GM18868 (cell line): ENCODE measurements around the gene ZDHHC11B.
"Not testable (repeated sequence)": the region's sequence is repeated elsewhere in the genome, so short reads cannot be mapped to it uniquely, and the experiment has no call there.

ENCODE experiments used
- ATAC-seq: cut with Tn5 transposase; IDR thresholded peaks from one replicate; pipeline ENCODE4 v1.9.1; 2021; ENCODE audit warnings: mild to moderate bottlenecking, moderate library complexity; ENCODE audit not compliant: unreplicated experiment

ZDHHC11B gene

GRCh38 chr5:787224-787856 lies 2.8 kb upstream of the ZDHHC11B start:
- ATAC-seq: not testable (repeated sequence)

DNA sequence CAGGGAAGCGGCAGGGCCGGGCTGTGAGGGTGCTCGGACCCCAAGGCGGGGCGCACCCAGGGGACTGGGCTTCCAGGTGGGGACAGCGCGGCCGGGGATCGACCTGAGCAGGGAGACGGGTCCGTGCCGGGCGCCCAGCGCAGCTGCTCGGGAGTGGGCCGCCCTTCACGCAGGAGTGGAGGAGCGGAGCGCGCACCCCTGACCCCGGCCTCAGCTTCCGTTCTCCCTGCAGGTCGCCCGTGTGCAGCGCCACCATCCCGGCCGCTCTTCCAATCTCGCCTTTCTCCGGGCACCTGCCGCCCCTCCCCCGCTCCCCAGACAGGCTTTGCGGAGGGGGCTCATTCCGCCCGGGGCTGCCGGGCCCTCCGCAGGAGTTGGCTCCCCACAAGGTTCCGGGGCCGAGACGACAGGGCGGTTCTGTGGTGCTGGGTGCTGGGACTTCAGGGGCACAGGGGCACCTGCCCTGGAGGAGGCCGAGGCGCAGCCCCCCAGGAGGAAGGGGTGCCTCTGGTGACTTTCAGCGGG lies 714 bp upstream of the ZDHHC11B start:
- ATAC-seq: not testable (repeated sequence)

DNA sequence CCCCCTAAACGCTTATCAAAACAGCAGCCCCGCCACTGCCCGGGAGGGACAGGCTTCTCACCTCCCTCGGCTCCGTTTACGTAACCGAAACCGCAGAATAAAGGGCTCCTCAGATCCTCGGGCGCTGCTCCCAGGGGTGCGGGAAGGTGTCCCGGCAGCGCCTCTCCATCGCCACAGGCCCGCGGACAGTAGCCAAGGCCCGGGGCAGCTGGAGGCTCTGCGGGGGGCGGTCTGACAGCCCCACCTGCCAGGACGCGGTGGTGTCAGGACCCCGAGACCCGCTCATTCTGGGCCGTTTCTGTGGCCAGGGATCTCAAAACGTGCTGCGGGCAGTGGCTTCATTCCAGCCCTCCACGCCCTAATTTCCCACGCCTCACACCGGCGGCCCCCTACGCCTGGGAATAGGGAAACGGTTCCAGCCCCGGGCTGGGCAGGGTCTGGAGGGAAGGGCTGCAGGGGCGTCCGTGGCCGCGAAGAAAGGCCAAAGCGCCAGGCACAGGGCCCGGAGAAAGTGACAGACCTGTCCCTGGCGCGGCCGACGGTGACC lies 575 bp downstream of the ZDHHC11B start:
- ATAC-seq: not testable (repeated sequence)

- not testable (repeated sequence) for ATAC-seq
Measured at GRCh38 chr5:783049-783802, 1.3 kb downstream of the ZDHHC11B start.

- not testable (repeated sequence) for ATAC-seq
Measured at GRCh38 chr5:782356-782755, 2.2 kb downstream of the ZDHHC11B start.

DNA sequence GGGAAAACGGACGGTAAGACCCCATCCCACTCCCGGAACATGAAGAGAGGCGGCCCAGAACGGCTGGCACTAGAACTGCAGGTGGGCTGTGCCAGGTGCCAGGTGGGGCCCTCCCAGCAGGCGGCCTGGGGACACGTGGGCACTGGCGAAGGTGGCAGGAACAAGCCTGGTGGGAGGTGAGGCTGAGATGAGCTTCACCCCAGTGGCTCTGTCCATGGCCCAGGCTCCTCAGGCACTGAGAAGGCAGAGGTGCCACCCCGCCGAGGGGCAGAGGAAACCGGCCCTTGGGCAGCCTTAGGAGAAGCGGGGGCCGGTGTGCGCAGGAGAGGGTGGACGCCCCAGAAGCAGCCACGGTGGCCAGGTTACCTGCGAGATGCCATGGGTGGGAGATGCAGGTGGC lies 4.0 kb downstream of the ZDHHC11B start:
- not testable (repeated sequence) for ATAC-seq

DNA sequence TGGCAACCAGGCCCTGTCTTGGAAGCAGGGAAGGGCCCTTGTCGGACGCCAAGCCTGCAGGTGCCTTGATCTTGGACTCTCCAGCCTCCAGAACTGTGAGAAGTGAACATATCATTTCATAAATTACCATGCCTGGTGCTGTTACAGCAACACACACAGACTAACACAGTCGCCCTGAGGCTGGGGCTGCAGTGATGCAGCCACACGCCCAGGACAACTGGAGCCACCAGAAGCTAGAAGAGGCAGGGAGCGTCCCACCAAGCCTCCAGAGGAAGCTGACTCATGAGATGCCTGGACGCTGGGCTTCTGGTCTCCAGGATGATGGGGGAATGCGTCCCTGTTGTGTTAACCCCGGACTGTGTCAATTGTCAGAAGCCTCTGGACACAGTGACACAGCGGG lies 5.6 kb downstream of the ZDHHC11B start:
- ATAC-seq: not testable (repeated sequence)

DNA sequence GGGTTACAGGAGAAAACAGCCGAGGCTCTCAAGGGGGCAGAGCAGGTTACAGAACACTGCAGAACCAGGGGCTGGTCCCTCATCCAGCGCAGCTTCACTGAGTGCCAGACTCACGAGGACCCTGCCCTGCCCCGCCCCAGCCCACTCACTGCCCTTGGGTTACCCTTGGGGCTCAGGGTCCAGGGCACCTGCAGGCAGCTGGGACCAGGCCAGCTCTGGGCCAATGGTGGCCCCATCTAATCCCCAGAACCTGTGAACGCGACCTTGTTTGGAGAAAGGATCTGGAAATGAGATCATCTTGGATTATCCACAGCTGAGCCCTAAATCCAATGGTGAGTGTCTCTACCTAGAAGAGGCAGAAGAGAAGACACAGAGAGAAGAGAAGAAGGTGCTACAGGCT lies 6.1 kb downstream of the ZDHHC11B start:
- not testable (repeated sequence) for ATAC-seq

DNA sequence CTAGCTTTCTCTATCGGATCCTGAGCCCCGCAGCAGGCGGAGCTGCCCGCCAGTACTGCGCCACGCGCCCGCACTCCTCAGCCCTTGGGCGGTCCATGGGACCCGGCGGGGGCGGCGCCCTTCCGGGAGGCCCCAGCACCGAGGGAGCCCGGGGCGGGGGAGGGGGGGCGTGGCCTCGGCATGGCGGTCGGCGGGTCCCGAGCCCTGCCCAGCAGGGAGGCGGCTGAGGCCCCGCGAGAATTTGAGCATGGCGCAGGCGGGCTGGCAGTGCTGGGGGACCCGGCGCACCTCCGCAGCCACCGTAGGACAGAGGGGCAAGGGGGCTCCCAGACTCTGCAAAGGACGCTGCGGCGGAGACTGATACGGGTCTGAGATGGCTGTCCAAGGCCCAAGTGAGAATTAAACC lies 6.8 kb downstream of the ZDHHC11B start:
- no peak for ATAC-seq

DNA sequence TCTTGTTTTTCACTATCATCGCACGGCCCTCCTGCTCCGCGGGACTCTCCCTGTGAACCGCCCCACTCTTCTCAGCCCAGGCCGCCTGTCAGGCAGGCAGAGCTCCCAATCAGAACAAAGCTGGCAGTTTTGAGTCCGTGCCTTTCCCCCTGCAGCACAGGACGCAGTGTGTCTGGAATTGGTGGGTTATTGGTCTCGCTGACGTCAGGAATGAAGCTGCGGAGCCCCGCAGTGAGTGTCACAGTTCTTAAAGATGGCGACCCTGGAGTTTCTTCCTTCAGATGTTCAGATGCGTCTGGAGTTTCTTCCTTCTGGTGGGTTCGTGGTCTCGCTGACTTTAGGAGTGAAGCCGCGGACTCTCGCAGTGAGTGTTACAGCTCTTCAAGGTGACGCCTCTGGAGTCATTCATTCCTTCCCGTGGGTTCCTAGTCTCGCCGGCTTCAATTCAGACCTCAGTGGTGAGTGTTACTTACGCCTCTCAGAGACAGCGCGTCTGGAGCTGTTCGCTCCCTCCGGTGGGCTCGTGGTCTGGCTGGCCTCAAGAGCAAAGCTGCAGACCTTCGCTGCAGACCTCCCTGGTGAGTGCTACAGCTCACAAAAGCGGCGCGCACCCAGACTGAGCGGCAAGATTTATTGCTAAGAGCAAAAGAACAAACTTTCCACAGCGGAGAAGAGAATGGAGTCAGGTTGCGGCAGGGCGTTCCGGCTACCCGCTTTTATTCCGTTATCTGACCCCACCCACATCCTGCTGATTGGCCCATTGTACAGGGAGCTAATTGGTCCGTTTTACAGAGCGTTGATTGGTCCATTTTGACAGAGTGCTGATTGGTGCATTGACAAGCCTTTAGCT lies 7.4 kb downstream of the ZDHHC11B start:
- no peak for ATAC-seq

DNA sequence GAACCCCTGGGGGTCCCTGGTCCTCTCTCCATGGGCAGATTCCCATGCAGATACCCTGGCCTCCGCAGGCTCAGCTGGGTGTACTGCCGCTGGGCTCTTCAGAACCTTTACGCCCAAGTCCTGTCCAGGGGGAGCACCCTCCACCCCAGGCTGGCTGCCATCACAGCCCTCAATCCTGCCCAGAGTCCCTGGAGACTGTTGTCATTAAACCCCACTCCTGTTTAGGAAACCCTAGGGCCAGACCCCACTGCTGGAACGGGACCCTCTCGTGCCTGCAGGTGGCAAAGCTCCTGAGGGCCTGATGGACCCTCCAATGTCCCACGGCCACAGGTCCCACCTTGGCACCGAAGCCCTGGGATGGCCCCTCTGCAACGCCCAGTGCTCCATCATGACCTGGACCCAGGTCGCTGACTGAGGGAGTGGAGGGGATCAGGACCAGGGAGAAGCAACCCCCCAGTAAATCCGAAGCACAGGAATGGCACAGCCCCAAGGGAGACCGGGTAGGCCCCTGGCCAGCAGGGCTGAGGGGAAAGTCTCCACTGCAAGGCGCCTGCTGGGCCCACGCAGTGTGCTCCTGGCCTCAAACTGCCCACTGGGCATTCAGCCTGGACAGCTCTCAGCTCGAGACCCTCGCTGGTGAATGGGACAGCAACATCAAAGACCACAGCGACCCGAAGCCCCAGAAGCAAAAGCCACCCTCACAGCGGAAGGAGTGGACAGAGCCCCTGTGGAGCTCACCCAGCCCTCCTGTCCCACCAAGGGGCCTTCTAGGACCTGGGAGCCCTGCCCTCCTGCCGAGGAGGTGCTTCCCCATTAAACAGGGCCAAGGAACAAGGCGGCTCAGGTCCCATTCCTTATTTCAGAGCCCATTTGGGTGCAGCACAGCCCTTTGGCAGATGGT lies 8.3 kb downstream of the ZDHHC11B start:
- ATAC-seq: no peak

- not testable (repeated sequence) for ATAC-seq
Measured at GRCh38 chr5:775595-775960, 9.0 kb downstream of the ZDHHC11B start.

DNA sequence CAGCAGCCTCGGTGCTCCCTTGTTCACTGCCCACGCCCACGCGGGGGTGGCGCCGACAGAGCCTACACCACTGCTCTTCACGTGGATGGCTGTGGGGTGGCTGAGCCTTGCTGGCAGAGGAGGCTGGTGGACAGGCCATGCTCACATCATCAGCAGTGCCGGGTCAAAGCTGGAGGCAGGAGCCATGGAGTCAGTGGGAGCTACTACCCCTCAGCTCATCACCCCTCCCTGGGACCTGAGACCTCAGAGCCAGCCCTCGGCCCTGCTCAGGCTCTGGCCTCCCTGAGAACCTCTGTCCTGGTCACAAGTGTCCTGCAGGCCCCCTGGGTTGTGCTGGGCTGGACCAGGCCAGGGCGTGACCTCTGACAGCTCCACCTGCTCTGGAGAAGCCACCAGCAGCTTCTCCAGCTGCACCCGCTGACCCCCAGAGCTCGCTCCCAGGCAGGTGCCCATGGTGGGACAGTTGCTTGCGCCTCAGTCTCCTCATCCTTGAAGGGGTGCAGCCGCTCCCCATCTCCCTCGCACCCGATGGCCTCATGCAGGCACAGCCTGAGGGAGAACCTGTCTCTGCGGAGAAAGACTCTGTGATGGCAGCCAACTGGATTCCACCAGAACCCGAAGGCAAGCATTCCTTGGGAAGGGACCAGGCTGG lies 9.5 kb downstream of the ZDHHC11B start:
- not testable (repeated sequence) for ATAC-seq

DNA sequence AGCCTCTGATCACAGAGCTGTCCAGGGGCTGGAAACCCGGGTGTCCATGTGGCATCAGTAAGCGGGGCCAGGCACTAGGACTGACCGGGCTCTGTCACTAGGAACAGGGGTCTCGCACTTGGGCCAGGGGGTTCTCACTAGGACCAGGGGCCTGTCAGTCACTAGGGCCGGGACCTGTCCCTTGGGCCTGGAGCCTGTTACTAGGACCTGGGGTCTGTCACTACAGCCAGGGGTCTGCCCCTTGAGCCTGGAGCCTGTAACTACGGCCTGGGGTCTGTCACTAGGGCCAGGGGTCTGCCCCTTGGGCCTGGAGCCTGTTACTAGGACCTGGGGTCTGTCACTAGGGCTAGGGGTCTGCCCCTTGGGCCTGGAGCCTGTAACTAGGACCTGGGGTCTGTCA lies 10.2 kb downstream of the ZDHHC11B start:
- ATAC-seq: not testable (repeated sequence)

DNA sequence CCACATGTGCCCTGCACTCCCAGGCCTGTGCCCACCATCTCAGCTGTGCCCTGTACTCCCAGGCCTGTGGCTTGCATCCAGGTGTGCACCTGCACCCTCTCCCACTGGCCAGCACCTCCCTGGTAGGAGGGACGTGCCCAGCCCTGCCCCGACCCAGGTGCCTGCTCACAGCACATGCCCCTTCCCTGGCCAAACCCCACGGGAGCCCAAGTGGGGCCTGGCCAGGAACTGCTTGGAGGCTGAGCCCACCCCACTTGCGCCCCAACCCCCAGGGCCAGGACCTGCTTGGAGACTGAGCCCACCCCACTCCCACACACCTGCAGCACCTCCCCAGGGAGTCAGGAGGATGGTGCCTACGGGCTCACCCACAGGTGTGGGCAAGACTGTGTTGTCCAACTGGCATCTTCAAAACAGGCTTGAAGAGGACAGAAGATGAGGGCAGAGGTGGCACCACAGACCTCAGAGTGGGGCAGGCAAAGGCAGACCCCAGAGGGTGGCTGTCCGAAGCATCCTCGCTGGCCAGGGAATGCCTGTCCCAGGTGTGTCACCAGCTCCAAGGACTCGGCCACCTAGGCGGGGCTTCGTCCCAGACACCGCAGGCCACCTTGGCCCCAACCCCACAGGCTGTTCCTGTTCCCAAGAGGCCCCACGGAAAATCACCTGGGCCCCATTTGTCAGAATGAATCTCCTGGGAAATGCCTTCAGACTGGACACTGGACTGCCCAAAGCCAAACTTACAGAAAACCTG lies 10.8 kb downstream of the ZDHHC11B start:
- no peak for ATAC-seq

DNA sequence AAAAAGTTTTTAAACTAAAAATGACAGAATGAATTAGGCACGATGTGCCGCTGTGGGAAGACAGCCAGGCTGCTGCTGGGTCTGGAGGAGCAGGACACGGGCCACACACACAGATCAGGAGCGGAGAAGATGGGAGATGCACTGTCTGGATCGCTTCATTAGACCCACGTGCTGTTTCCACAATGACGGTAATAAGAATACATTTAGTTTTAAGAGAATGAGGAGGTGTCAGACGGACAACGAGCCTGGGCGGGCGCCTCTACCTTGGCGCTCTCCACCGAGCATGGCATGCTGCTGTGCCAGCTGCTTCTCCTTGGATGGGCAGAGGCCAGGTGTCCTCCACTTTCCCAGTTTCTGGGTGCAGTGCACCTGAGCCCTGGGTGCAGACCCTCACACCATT lies 11.6 kb downstream of the ZDHHC11B start:
- ATAC-seq: not testable (repeated sequence)

DNA sequence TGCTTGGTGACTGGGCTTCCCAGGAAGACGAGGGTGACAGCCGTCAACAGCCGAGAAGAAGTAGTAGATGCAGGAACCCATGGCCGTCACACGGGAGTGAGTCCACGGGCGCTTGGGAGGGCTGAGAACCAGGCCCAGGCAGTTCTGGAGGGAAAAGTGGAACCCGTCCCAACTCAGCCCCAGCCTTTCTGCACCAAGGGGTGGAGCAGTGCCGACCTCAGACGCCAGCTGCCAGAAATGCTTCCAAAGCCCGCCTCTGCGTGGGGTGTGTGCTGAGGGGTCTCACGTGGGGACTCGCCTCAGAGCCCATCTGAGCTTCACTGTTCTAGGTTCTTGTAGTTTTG lies 12.0 kb downstream of the ZDHHC11B start:
- ATAC-seq: not testable (repeated sequence)

GRCh38 chr5:771841-772546 lies 12.5 kb downstream of the ZDHHC11B start:
- ATAC-seq: not testable (repeated sequence)
